B cell (primary cell): Measurements from ENCODE around the gene STXBP2.

ENCODE experiments used
- CTCF ChIP-seq: fragments of 200-600 bp; IDR thresholded peaks from one replicate; pipeline ENCODE4 v1.8.0; 2022; ENCODE audit warnings: antibody characterized with exemption, mild to moderate bottlenecking
- EZH2 ChIP-seq: IDR thresholded peaks from 2 replicates; pipeline ENCODE4 v1.6.1; 2012; ENCODE audit warnings: borderline replicate concordance, low read depth, mild to moderate bottlenecking, moderate library complexity, low read length; ENCODE audit not compliant: insufficient read depth, poor library complexity, severe bottlenecking

- TF ChIP-seq EZH2 (no peak), CTCF (no peak)
Observed at GRCh38 chr19:7674010-7675005, 37.4 kb downstream of the STXBP2 start.
